GM23338 (cell line): ENCODE results near the gene PCDH1. TPM values are rescaled to one million over a fixed set of nuclear protein-coding genes. Genes with fewer than 3 reads are reported as not detected.
A peak's percentile ranks its signal among the peaks of the same experiment; 100 is the strongest.

Experiments used
- ATAC-seq: fragments of 200-7000 bp; cut with Tn5 transposase; 3 replicates; pipeline ENCODE4 v1.9.1; 2020
- DNase-seq: peaks from one replicate; pipeline ENCODE4 v3.0.0-alpha.2; 2015; ENCODE audit warnings: low spot score
- H2AFZ ChIP-seq: fragments of 200-600 bp; sonication (generic); 2 replicates; pipeline ENCODE4 v1.8.0; 2016; ENCODE audit warnings: antibody characterized with exemption, mild to moderate bottlenecking, moderate library complexity
- H3F3A ChIP-seq: fragments of 200-600 bp; sonication (generic); replicated peaks from 2 replicates; pipeline ENCODE4 v1.8.0; 2017; ENCODE audit warnings: antibody characterized with exemption, mixed run types, low read depth
- H3K27ac ChIP-seq: fragments of 200-600 bp; sonication (generic); 2 replicates; pipeline ENCODE4 v1.6.1; 2016; ENCODE audit warnings: low read depth
- H3K27me3 ChIP-seq: fragments of 200-600 bp; sonication (generic); 2 replicates; pipeline ENCODE4 v1.8.0; 2016; ENCODE audit warnings: mild to moderate bottlenecking, mixed run types, moderate library complexity; ENCODE audit not compliant: insufficient read depth
- H3K36me3 ChIP-seq: fragments of 200-600 bp; sonication (generic); 2 replicates; pipeline ENCODE4 v1.8.0; 2016; ENCODE audit warnings: mild to moderate bottlenecking; ENCODE audit not compliant: insufficient read depth
- H3K4me1 ChIP-seq: fragments of 200-600 bp; sonication (generic); 2 replicates; pipeline ENCODE4 v1.8.0; 2016; ENCODE audit warnings: mild to moderate bottlenecking, moderate library complexity; ENCODE audit not compliant: insufficient read depth
- H3K4me2 ChIP-seq: fragments of 200-600 bp; sonication (generic); 2 replicates; pipeline ENCODE4 v1.7.1; 2017; ENCODE audit warnings: mixed run types
- H3K4me3 ChIP-seq: fragments of 200-600 bp; sonication (generic); 2 replicates; pipeline ENCODE4 v1.6.1; 2016; ENCODE audit warnings: mixed run types
- H3K79me2 ChIP-seq: fragments of 200-600 bp; sonication (generic); replicated peaks from 2 replicates; pipeline ENCODE4 v1.8.0; 2017; ENCODE audit warnings: mild to moderate bottlenecking; ENCODE audit not compliant: insufficient read depth
- H3K9me2 ChIP-seq: fragments of 200-600 bp; sonication (generic); 2 replicates; pipeline ENCODE4 v1.8.0; 2017; ENCODE audit not compliant: insufficient read depth
- H4K20me1 ChIP-seq: fragments of 200-600 bp; sonication (generic); replicated peaks from 2 replicates; pipeline ENCODE4 v1.8.0; 2017; ENCODE audit warnings: mild to moderate bottlenecking; ENCODE audit not compliant: insufficient read depth
- H3K27ac Mint-ChIP-seq: 2 replicates; pipeline ENCODE4 v1.8.0; 2020; ENCODE audit warnings: inconsistent platforms, mild to moderate bottlenecking, moderate library complexity, mixed read lengths
- H3K27me3 Mint-ChIP-seq: 3 replicates; pipeline ENCODE4 v1.8.0; 2022; ENCODE audit warnings: low read depth, mild to moderate bottlenecking, moderate library complexity, mixed read lengths, inconsistent platforms; ENCODE audit not compliant: insufficient read depth, poor library complexity
- H3K36me3 Mint-ChIP-seq: 3 replicates; pipeline ENCODE4 v1.8.0; 2021; ENCODE audit warnings: low read depth, mild to moderate bottlenecking, inconsistent platforms, moderate library complexity, mixed read lengths
- H3K4me1 Mint-ChIP-seq: 3 replicates; pipeline ENCODE4 v1.8.0; 2020; ENCODE audit warnings: mild to moderate bottlenecking, inconsistent platforms, mixed read lengths
- H3K4me3 Mint-ChIP-seq: 3 replicates; pipeline ENCODE4 v1.8.0; 2021; ENCODE audit warnings: moderate library complexity, mild to moderate bottlenecking, inconsistent platforms, mixed read lengths
- H3K9me3 Mint-ChIP-seq: 3 replicates; pipeline ENCODE4 v1.8.0; 2020; ENCODE audit warnings: moderate library complexity, mild to moderate bottlenecking, inconsistent platforms, mixed read lengths
- CREB1 ChIP-seq: fragments of 250-450 bp; sonication (Bioruptor Pico); IDR thresholded peaks from 2 replicates; pipeline ENCODE4 v1.5.0; 2020; ENCODE audit warnings: low read depth, mild to moderate bottlenecking, moderate library complexity
- CTCF ChIP-seq, 2 experiments: fragments of 200-600 bp in 1 of 2; sonication (generic) in 1 of 2; conservative IDR thresholded peaks; 2 replicates each; pipeline versions ENCODE4 v1.5.1 to v1.6.1; 2016 to 2017; ENCODE audit warnings: antibody characterized with exemption in 2 of 2, low read depth in 2 of 2, mild to moderate bottlenecking in 2 of 2, moderate library complexity in 1 of 2
- ETS1 ChIP-seq: IDR thresholded peaks from 2 replicates; pipeline ENCODE4 v1.6.1; 2016; ENCODE audit warnings: antibody characterized with exemption
- EZH2 ChIP-seq: fragments of 200-600 bp; sonication (generic); IDR thresholded peaks from one replicate; pipeline ENCODE4 v1.8.0; 2017; ENCODE audit warnings: antibody characterized with exemption, mild to moderate bottlenecking, low read depth; ENCODE audit not compliant: unreplicated experiment
- JUNB ChIP-seq: IDR thresholded peaks from one replicate; pipeline ENCODE4 v1.6.1; 2016; ENCODE audit warnings: antibody characterized with exemption; ENCODE audit not compliant: unreplicated experiment
- NANOG ChIP-seq: IDR thresholded peaks from 2 replicates; pipeline ENCODE4 v1.6.1; 2016; ENCODE audit warnings: antibody characterized with exemption, borderline replicate concordance
- REST ChIP-seq: IDR thresholded peaks from one replicate; pipeline ENCODE4 v1.6.1; 2018; ENCODE audit warnings: antibody characterized with exemption; ENCODE audit not compliant: unreplicated experiment
- STAT1 ChIP-seq: IDR thresholded peaks from one replicate; pipeline ENCODE4 v1.6.1; 2016; ENCODE audit warnings: antibody characterized with exemption; ENCODE audit not compliant: unreplicated experiment
- ZNF114 ChIP-seq: fragments of 250-450 bp; sonication (Bioruptor Pico); IDR thresholded peaks from 2 replicates; pipeline ENCODE4 v1.5.0; 2020; ENCODE audit warnings: mild to moderate bottlenecking, moderate library complexity
- polyA plus RNA-seq: library from polyadenylated mRNA; unstranded; fragments of >200 nt; fragmentation: Nextera tagmentation; extraction: Ambion mirVana; gene quantifications from 2 replicates; pipeline ENCODE4 v1.2.1, GENCODE V29; 2016
- total RNA-seq: library from RNA; depleted of rRNA; stranded (reverse); fragments of >200 nt; shearing (Covaris generic); gene quantifications from 2 replicates; pipeline ENCODE4 v1.2.3, GENCODE V29; 2014

Gene PCDH1
- total and polyA plus RNA-seq, 2 experiments from 2014 or later: 26.2 to 183 TPM

GRCh38 chr5:141868541-141868940 is 9.7 kb downstream of the PCDH1 start:
- H3F3A ChIP-seq: peaks cover 6% of the 10 kb centered on the region; the same call in 1 of the 2 replicates
- TF ChIP-seq CREB1 (CRISPR knock-in tag) (no peak), ZNF114 (CRISPR knock-in tag) (no peak), CTCF (conservative IDR thresholded peaks at IDR 0.05; ENCODE audit: low read depth in 2 of 2) (no peak), JUNB (no peak), EZH2 (no peak), REST (no peak), NANOG (no peak), STAT1 (no peak), ETS1 (no peak)
- ATAC-seq (no peak), DNase-seq (no peak)
- peaks cover 35% of the 10 kb centered on the region for H4K20me1 ChIP-seq
- peaks cover 41% of the 10 kb centered on the region for H3K4me1 Mint-ChIP-seq
- no peak overlapping the region for H2AFZ ChIP-seq
- peaks cover 38% of the 10 kb centered on the region for H3K36me3 ChIP-seq
- H3K27me3 ChIP-seq: no peaks in the 10 kb centered on the region
- no peak overlapping the region for H3K4me3 Mint-ChIP-seq
- peaks cover 20% of the 10 kb centered on the region for H3K27me3 Mint-ChIP-seq
- H3K36me3 Mint-ChIP-seq: peaks cover 71% of the 10 kb centered on the region
- H3K4me2 ChIP-seq: no peak overlapping the region
- H3K9me2 ChIP-seq: no peaks in the 10 kb centered on the region
- no peak overlapping the region; the same call in 1 of the 2 replicates for H3K27ac Mint-ChIP-seq
- peaks cover 32% of the 10 kb centered on the region for H3K4me1 ChIP-seq
- peaks cover 82% of the 10 kb centered on the region for H3K79me2 ChIP-seq
- no peak overlapping the region for H3K27ac ChIP-seq
- H3K4me3 ChIP-seq: no peak overlapping the region
- H3K9me3 Mint-ChIP-seq: no peaks in the 10 kb centered on the region

- H3K4me1 ChIP-seq: peaks cover 29% of the 10 kb centered on the region
- no peak overlapping the region for H3K27ac Mint-ChIP-seq
- TF ChIP-seq CTCF (conservative IDR thresholded peaks at IDR 0.05; ENCODE audit: low read depth in 2 of 2): no peak
- no peak for TF ChIP-seq STAT1
- no peak for TF ChIP-seq NANOG
Measured at GRCh38 chr5:141867651-141868050, 10.6 kb downstream of the PCDH1 start.

More at GRCh38 chr5:141867651-141868050, 10.6 kb downstream of the PCDH1 start:
- no peaks in the 10 kb centered on the region for H3K27me3 ChIP-seq
- ATAC-seq (no peak), DNase-seq (no peak)
- Mint-ChIP-seq H3K4me1 (peaks cover 42% of the 10 kb centered on the region), H3K36me3 (peaks cover 79% of the 10 kb centered on the region), H3K27me3 (peaks cover 17% of the 10 kb centered on the region), H3K4me3 (no peak overlapping the region), H3K9me3 (no peaks in the 10 kb centered on the region)
- no peak overlapping the region for H3K4me3 ChIP-seq
- peaks cover 38% of the 10 kb centered on the region for H3K36me3 ChIP-seq
- H3K79me2 ChIP-seq: peaks cover 76% of the 10 kb centered on the region
- H3K9me2 ChIP-seq: no peaks in the 10 kb centered on the region
- no peak overlapping the region for H2AFZ ChIP-seq
- H3F3A ChIP-seq: peaks cover 6% of the 10 kb centered on the region; the same call in 1 of the 2 replicates
- H3K4me2 ChIP-seq: no peak overlapping the region
- peaks cover 38% of the 10 kb centered on the region for H4K20me1 ChIP-seq
- H3K27ac ChIP-seq: peak overlapping the region; percentile 66; the same call in 1 of the 2 replicates
